Measurements from ENCODE around the gene UVSSA.

UVSSA gene

GRCh38 chr4:1349359-1350168 lies 2.6 kb downstream of the UVSSA start:
- no peak for DNase-seq (ENCODE audit: low read depth, low spot score)

DNA sequence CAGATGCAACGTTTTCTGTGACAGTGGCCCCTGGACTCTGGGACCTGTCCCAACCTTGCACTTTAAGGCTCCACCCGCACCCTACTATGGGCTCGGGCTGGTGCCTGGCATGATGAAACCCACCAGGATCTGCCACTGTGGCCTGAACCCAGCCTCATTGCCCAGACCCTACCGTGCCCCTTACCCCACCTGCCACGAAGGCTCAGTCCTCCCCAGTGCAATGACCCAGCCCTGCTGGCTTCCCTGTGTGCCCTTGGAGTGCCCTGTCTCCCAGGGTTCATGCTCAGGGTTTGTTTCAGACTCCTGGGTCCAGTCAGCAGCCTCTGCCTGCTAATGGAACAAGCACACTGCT lies 3.1 kb downstream of the UVSSA start:
- no peak for DNase-seq (ENCODE audit: low read depth, low spot score)

- DNase-seq (ENCODE audit: low read depth, low spot score): peak; percentile 80
Measured at GRCh38 chr4:1351854-1352566, 5.0 kb downstream of the UVSSA start.

GRCh38 chr4:1352567-1352900 lies 5.5 kb downstream of the UVSSA start:
- no peak for DNase-seq (ENCODE audit: low read depth, low spot score)

GRCh38 chr4:1353186-1354055 lies 6.4 kb downstream of the UVSSA start:
- no peak for DNase-seq (ENCODE audit: low read depth, low spot score)

DNA sequence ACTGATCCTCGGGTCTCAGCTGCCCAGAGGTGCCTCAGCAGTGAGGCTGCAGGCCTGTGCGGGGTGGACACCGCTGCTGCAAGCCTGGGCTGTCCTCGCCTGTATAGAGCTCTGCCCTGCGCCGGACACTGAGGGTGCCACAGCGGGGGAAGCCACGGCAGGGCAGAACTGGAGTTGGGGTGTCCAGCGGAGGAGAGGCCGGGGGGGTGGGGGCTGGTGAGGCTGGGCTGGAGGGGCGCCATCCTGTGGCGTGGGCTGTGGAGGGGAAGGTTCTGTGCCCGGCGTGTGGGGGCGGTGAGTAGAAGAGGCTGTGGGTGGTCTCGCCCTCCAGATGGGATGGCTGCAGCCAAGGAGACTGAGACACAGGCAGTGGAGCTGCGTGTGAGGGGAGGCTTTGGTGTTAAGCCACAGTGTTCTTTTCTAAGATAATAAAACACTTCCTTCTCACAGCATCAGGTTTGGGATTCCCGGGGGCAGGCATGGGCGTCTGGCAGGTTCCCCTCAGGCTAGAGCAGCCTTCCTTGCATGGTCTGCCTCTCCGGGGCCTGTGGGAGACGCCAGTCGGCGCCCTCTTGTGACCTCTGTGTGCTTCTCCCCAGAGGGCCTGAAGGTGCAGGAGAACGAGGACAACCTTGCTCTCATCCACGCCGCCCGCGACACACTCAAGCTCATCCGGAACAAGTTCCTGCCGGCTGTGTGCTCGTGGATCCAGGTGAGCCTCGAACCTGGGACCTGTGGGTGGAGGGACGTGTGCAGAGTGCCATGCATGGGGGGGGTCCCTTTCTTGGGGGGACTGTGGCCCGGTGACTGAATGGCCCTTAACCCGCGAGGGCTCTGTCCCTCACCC lies 7.4 kb downstream of the UVSSA start:
- no peak for DNase-seq (ENCODE audit: low read depth, low spot score)

DNA sequence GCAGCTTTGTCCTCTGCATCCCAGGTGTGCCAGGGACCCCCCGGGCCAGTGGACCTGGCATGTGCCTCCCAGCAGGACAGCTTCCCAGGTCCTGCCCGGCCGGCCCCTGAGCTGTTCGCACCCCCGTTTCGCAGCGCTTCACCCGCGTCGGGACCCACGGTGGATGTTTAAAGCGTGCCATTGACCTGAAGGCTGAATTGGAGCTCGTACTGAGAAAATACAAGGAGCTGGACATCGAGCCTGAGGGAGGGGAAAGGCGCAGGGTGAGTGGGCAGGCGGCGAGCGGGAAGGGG lies 7.9 kb downstream of the UVSSA start:
- no peak for DNase-seq (ENCODE audit: low read depth, low spot score)

- DNase-seq (ENCODE audit: low read depth, low spot score): no peak
Measured at GRCh38 chr4:1355378-1355777, 8.4 kb downstream of the UVSSA start.

DNA sequence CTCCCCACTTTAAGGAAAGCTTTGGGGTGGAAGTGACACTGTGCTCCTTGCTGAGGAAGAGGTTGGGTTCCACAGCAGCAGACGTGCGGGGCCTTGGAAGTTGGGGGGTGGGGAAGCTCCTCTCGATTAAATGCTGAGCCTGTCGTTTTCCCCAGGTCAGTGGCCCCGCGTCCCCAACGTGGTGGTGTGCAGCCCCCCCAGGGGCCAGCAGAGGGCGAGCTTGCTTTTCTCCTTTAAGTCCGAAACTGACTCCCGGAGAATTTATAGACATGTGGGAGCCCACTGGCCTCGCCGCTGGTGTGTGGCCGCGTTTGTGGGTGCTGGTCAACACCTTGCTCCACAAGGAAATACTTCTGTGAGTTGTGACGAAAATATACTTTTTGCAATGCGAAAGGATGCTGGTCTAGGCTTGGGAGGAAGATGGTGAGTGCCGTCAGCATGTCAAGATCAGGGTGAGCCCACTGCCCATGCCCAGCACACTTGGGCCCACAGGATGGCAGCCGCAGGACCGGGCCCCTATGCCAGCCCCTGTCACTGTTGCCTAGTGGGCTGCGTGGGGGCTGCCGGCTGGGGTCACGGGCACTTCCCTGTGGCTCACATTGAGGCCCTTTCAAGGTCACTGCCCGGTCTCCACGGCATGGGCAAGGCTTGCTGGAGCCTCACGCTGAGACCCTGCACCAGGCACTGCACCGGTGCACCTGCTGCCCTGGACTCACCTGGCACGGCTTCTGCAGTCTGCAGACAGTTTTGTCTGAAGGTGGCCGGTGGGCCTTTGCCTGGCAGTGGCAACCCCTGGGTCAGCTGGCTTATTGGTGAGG lies 9.4 kb downstream of the UVSSA start:
- DNase-seq (ENCODE audit: low read depth, low spot score): no peak

- no peak for DNase-seq (ENCODE audit: low read depth, low spot score)
Measured at GRCh38 chr4:1357356-1358248, 10.6 kb downstream of the UVSSA start.

DNA sequence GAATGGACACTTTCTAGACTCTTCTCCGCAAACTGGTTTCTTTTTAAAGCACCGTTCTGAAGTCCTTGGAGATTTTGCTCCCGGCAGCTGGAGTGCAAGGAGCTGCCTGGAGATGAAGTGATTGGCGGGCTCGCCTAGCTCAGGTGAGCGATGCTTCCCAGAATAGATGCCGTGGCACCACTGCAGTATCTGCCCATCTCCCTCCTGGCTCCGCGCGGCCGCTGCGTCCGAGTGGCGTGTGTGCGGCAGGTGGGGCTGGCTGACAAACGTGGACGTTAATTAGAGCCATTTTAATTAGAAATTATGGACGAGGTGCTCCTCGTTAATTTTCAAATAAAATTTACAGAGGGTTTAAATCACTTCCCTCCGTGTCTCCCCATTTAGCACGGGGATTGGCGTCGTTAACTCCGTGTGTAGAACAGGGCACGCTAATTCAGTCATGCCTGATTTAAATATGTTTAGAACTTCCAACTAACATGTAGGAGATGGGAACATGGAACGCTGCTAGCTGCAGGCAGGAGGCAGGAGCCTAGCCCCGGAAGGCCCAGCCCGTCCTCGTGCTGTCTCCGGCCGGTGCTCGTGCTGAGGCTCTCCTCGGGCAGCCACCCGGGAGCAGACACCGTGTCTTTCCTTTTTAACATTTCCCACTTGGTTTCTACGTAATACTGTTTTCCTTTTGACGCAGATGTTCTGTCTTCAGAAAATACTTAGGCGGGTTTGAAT lies 11.6 kb downstream of the UVSSA start:
- no peak for DNase-seq (ENCODE audit: low read depth, low spot score)

DNA sequence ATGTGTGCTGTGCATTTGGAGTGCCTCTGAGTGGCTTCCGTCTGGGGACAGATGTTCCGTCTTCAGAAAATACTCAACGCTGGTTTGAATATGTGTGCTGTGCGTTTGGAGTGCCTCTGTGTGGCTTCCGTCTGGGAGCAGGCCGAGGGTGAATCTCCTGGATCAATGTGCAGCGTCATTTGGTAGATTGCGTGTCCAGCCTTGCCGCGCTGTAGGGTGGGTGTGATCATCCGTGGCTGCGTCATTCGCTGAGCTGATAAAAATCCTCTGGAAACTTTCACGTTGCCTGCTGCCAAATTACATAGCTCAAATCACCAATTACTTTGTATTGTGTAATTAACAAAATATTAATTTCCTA lies 12.1 kb downstream of the UVSSA start:
- no peak for DNase-seq (ENCODE audit: low read depth, low spot score)

DNA sequence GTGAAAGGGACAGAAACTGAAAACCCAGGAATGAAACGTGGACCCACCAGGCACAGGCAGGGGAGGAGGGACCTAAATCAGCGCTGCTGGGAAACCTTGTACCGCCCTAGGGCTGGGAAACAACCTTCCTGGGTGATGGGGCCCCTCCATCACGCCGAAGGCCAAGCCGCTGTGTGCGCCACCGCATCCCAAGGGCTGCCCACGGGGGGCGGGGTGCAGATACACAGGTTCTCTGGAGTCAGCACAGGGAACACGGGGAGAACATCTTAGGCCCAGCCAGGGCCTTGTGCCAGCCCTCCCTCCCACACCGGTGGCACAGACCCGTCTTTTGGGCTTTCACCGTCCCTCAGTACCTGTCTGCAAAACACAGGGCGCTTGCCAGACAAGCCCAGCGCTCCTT lies 13.0 kb downstream of the UVSSA start:
- DNase-seq (ENCODE audit: low read depth, low spot score): no peak

DNA sequence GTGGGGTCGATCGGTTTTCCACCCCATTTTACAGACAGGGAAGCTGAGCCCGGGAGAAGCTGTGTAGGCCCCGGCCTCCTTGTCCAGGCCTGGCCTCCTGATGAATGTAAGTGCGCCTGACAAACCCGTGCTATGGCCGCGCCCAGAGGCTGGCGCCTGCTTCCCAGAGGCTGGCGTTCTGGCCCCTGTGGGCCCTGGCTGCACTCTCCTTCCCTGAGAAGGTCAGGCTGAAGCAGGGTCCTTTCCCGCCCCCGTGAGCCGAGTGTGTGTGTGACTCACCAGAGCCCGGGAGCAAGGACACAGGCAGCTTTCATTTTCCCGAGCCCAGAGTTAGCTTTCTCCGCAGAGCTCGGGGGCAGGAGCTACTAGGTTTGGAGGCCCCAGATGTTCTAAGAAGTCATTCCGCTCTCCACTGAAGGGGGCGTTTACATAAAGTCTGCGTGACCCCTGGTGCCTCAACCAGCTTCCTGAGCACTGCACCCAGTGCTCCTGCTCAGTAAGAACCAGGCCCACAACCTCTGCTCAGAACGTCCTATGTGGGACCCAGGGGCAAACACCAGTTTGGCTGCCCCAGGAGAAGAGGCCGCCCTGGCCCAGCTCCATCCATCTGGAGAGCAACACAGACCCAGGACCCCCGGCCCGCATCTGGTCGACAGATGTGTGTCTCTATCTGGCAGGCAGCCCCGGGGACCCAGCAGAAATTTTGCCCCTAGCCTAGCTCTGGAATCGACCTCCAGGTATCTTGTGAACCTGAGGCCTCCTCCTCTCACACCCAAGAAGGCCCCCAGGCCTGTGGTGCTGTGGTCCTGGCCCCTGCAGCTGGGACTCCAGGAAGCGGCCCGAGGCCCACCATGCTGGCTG lies 13.6 kb downstream of the UVSSA start:
- DNase-seq (ENCODE audit: low read depth, low spot score): no peak

GRCh38 chr4:1361431-1361830 lies 14.4 kb downstream of the UVSSA start:
- DNase-seq (ENCODE audit: low read depth, low spot score): no peak

- DNase-seq (ENCODE audit: low read depth, low spot score): no peak
Measured at GRCh38 chr4:1362046-1362445, 15.0 kb downstream of the UVSSA start.

GRCh38 chr4:1362521-1362920 lies 15.5 kb downstream of the UVSSA start:
- no peak for DNase-seq (ENCODE audit: low read depth, low spot score)

- no peak for DNase-seq (ENCODE audit: low read depth, low spot score)
Measured at GRCh38 chr4:1363513-1363912, 16.5 kb downstream of the UVSSA start.

All from activated CD4-positive, CD25-positive, alpha-beta regulatory T cell treated with anti-CD3 and anti-CD28 coated beads, Interleukin-2, amount 50 U/mL, for 16 hours (primary cell).